ENCODE measurements around the gene LRRC14B.
"Not testable (repeated sequence)": the region's sequence is repeated elsewhere in the genome, so short reads cannot be mapped to it uniquely, and the experiment has no call there.

LRRC14B gene

GRCh38 chr5:190366-191035 is 794 bp upstream of the LRRC14B start:
- DNase-seq (ENCODE audit: low read depth in 1 of 2, low spot score in 1 of 2) = no peak

- no peak for DNase-seq (ENCODE audit: low read depth in 1 of 2, low spot score in 1 of 2)
These were observed 825 bp downstream of the LRRC14B start for GRCh38 chr5:191949-192690.

GRCh38 chr5:192691-192969 is 1.3 kb downstream of the LRRC14B start:
- DNase-seq (ENCODE audit: low read depth in 1 of 2, low spot score in 1 of 2) = no peak

GRCh38 chr5:192970-193831 is 1.9 kb downstream of the LRRC14B start:
- DNase-seq (ENCODE audit: low read depth in 1 of 2, low spot score in 1 of 2) = no peak

GRCh38 chr5:194102-194501 is 2.8 kb downstream of the LRRC14B start:
- no peak for DNase-seq (ENCODE audit: low read depth in 1 of 2, low spot score in 1 of 2)

- no peak for DNase-seq (ENCODE audit: low read depth in 1 of 2, low spot score in 1 of 2)
These were observed 3.4 kb downstream of the LRRC14B start for GRCh38 chr5:194603-195209.

GRCh38 chr5:195401-196160 is 4.3 kb downstream of the LRRC14B start:
- DNase-seq (ENCODE audit: low read depth in 1 of 2, low spot score in 1 of 2) = no peak

GRCh38 chr5:196350-196749 is 5.1 kb downstream of the LRRC14B start:
- no peak for DNase-seq (ENCODE audit: low read depth in 1 of 2, low spot score in 1 of 2)

GRCh38 chr5:197031-197430 is 5.7 kb downstream of the LRRC14B start:
- not testable (repeated sequence) for DNase-seq (ENCODE audit: low read depth in 1 of 2, low spot score in 1 of 2)

- no peak for DNase-seq (ENCODE audit: low read depth in 1 of 2, low spot score in 1 of 2)
These were observed 6.7 kb downstream of the LRRC14B start for GRCh38 chr5:197892-198489.

GRCh38 chr5:198516-199196 is 7.4 kb downstream of the LRRC14B start:
- no peak for DNase-seq (ENCODE audit: low read depth in 1 of 2, low spot score in 1 of 2)

GRCh38 chr5:199197-199949 is 8.1 kb downstream of the LRRC14B start:
- DNase-seq (ENCODE audit: low read depth in 1 of 2, low spot score in 1 of 2) = no peak

GRCh38 chr5:199950-200645 is 8.8 kb downstream of the LRRC14B start:
- DNase-seq (ENCODE audit: low read depth in 1 of 2, low spot score in 1 of 2) = no peak

GRCh38 chr5:200985-201384 is 9.7 kb downstream of the LRRC14B start:
- DNase-seq (ENCODE audit: low read depth in 1 of 2, low spot score in 1 of 2) = no peak

- DNase-seq (ENCODE audit: low read depth in 1 of 2, low spot score in 1 of 2) = no peak
These were observed 10.4 kb downstream of the LRRC14B start for GRCh38 chr5:201672-202071.

- DNase-seq (ENCODE audit: low read depth in 1 of 2, low spot score in 1 of 2) = no peak
These were observed 12.1 kb downstream of the LRRC14B start for GRCh38 chr5:203246-203930.

GRCh38 chr5:204001-204400 is 12.7 kb downstream of the LRRC14B start:
- no peak for DNase-seq (ENCODE audit: low read depth in 1 of 2, low spot score in 1 of 2)

- no peak for DNase-seq (ENCODE audit: low read depth in 1 of 2, low spot score in 1 of 2)
These were observed 13.2 kb downstream of the LRRC14B start for GRCh38 chr5:204462-204861.
